Activated CD8-positive, alpha-beta memory T cell treated with anti-CD3 and anti-CD28 coated beads, Interleukin-2, amount 10 ng/mL, durations not matched to agents 7 days and 5 days (primary cell): Measurements from ENCODE around the gene PHC2. TPM values are rescaled to one million over a fixed set of nuclear protein-coding genes. Genes with fewer than 3 reads are reported as not detected.
A peak's percentile ranks its signal among the peaks of the same experiment; 100 is the strongest.

Source experiments
- ATAC-seq: fragments of 150-1000 bp; cut with Tn5 transposase; one replicate; pipeline ENCODE4 v1.10.0; 2021; ENCODE audit warnings: moderate library complexity
- CTCF ChIA-PET: fragments of 350-600 bp; sonication (Branson Sonifier 250); formaldehyde crosslinking; loops from one replicate; lab custom pipeline; 2021; ENCODE audit warnings: antibody characterized with exemption; lab: Charles Lee
- DNase-seq: peaks from one replicate; pipeline ENCODE4 v3.0.0-alpha.2; 2020
- H3K27ac Mint-ChIP-seq: one replicate; pipeline ENCODE4 v1.8.0; 2021; ENCODE audit warnings: mild to moderate bottlenecking, mixed read lengths
- H3K27me3 Mint-ChIP-seq: one replicate; pipeline ENCODE4 v1.8.0; 2021; ENCODE audit warnings: mixed read lengths
- H3K36me3 Mint-ChIP-seq: one replicate; pipeline ENCODE4 v1.8.0; 2021; ENCODE audit warnings: mild to moderate bottlenecking, mixed read lengths
- H3K4me1 Mint-ChIP-seq: one replicate; pipeline ENCODE4 v1.8.0; 2021; ENCODE audit warnings: mixed read lengths
- H3K4me3 Mint-ChIP-seq: one replicate; pipeline ENCODE4 v1.8.0; 2021; ENCODE audit warnings: mild to moderate bottlenecking, moderate library complexity, mixed read lengths
- H3K9me3 Mint-ChIP-seq: one replicate; pipeline ENCODE4 v1.8.0; 2022; ENCODE audit warnings: low read depth, mixed read lengths
- microRNA-seq: library from miRNA; unstranded; fragments of <30 nt; microRNA quantifications from one replicate; pipeline ENCODE4 v1.2.0, GENCODE V29; 2022
- total RNA-seq, 2 experiments: library from RNA; stranded (reverse); gene quantifications; one replicate each; pipeline ENCODE4 v1.2.3, GENCODE V29; 2021

Gene PHC2
- total RNA-seq, 2 experiments from 2014 or later, result 36.4 to 43.0 TPM

- Mint-ChIP-seq H3K27ac (no peak overlapping the region), H3K27me3 (no peaks in the 10 kb centered on the region), H3K4me3 (no peak overlapping the region), H3K36me3 (peaks cover 16% of the 10 kb centered on the region), H3K4me1 (no peaks in the 10 kb centered on the region), H3K9me3 (no peaks in the 10 kb centered on the region)
- DNase-seq (no peak), ATAC-seq (no peak)
- CTCF ChIA-PET, result interaction anchor here (1.5 kb wide), 1 partner anchor 14 kb away, joined by 9 read pairs; no protein-coding TSS in a partner anchor
Observed at GRCh38 chr1:33281554-33282303, 149.2 kb downstream of the PHC2 start.

DNA sequence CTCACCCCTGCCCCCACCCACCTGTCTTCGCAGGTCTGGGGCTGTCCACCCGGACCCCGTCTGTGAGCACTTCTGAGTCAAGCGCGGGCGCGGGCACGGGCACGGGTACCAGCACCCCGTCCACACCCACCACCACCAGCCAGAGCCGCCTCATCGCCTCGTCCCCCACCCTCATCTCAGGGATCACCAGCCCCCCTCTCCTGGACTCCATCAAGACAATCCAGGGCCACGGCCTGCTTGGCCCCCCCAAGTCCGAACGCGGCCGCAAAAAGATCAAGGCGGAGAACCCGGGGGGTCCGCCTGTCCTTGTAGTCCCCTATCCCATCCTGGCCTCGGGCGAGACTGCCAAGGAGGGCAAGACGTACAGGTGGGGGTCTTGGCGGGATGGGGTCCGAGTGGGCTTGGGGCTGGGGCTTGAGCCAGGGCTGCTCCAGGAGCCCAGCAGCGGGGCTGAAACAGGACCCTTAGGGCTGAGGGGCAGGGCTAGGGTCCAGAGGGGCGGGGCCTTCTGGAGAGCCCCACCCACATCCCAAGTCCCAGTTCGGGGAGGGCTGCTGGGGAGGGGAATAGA is 150.7 kb downstream of the PHC2 start:
- CTCF ChIA-PET, result no interaction called here
- Mint-ChIP-seq H3K9me3 (no peaks in the 10 kb centered on the region), H3K36me3 (peaks cover 14% of the 10 kb centered on the region), H3K4me3 (no peak overlapping the region), H3K27ac (no peak overlapping the region), H3K4me1 (no peaks in the 10 kb centered on the region), H3K27me3 (no peaks in the 10 kb centered on the region)
- no peak for ATAC-seq
- DNase-seq, result no peak

- CTCF ChIA-PET, result interaction anchor here (1.4 to 2.2 kb wide), 2 partner anchors 17 to 18 kb away, joined by 3 to 12 read pairs; no protein-coding TSS in a partner anchor
- Mint-ChIP-seq H3K9me3 (no peaks in the 10 kb centered on the region), H3K4me1 (peaks cover 11% of the 10 kb centered on the region), H3K36me3 (peaks cover 14% of the 10 kb centered on the region), H3K27ac (no peak overlapping the region), H3K27me3 (no peaks in the 10 kb centered on the region), H3K4me3 (no peak overlapping the region)
- no peak for DNase-seq
- ATAC-seq, result no peak
Observed at GRCh38 chr1:33277488-33278084, 153.3 kb downstream of the PHC2 start.

DNA sequence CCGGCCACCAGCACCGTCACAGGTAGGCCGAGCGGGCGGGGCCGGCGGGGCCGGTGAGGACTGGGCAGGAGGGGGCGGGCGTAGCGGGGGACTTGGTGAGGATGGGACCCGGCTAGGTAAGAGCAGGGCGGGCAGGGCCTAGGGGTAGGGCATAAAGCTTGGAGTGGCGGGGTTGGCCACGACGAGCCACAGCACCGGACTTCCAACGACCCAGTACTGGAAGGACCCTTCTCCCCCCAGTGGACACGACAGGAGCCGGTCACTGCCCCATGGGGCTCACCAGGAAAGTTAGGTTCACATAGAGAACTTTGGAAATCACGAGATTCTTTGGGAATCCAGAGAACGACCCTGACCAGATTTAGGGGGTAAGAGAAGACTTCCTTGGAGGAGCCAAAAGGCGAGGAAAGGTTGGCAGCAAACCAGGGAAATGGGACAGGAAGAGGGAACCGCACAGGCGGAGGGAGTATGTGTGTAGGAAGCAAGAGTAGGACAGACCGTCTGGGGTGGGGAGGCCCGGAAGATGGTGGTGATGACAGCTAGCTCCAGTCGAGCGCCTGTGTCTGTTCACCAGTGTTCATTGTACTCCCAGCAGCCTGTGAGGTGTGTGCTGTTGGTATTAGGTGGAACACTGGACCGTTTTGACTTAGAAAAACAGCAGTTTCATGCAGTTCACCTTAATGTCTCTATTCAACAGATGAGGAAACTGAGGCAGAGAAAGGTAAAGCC is 154.2 kb downstream of the PHC2 start:
- peaks cover 10% of the 10 kb centered on the region for H3K36me3 Mint-ChIP-seq
- H3K27ac Mint-ChIP-seq, result no peak overlapping the region
- H3K4me1 Mint-ChIP-seq, result peaks cover 14% of the 10 kb centered on the region
- no peaks in the 10 kb centered on the region for H3K9me3 Mint-ChIP-seq
- DNase-seq (no peak), ATAC-seq (no peak)
- H3K27me3 Mint-ChIP-seq, result no peaks in the 10 kb centered on the region
- CTCF ChIA-PET, result interaction anchor here (1.4 kb wide), 1 partner anchor 17 kb away, joined by 3 read pairs; no protein-coding TSS in a partner anchor
- H3K4me3 Mint-ChIP-seq, result no peak overlapping the region

GRCh38 chr1:33275706-33276572 is 155.0 kb downstream of the PHC2 start:
- peaks cover 5% of the 10 kb centered on the region for H3K36me3 Mint-ChIP-seq
- DNase-seq (no peak), ATAC-seq (no peak)
- CTCF ChIA-PET, result interaction anchor here (4.9 kb wide), 1 partner anchor 20 kb away, joined by 19 read pairs; no protein-coding TSS in a partner anchor
- no peaks in the 10 kb centered on the region for H3K27me3 Mint-ChIP-seq
- no peak overlapping the region for H3K4me3 Mint-ChIP-seq
- peaks cover 14% of the 10 kb centered on the region for H3K4me1 Mint-ChIP-seq
- H3K27ac Mint-ChIP-seq, result no peak overlapping the region
- no peaks in the 10 kb centered on the region for H3K9me3 Mint-ChIP-seq

- no peaks in the 10 kb centered on the region for H3K9me3 Mint-ChIP-seq
- ATAC-seq (no peak), DNase-seq (no peak)
- H3K36me3 Mint-ChIP-seq, result peaks cover 3% of the 10 kb centered on the region
- no peak overlapping the region for H3K27ac Mint-ChIP-seq
- H3K4me1 Mint-ChIP-seq, result peaks cover 14% of the 10 kb centered on the region
- no peak overlapping the region for H3K4me3 Mint-ChIP-seq
- no peaks in the 10 kb centered on the region for H3K27me3 Mint-ChIP-seq
- CTCF ChIA-PET, result interaction anchor here (4.9 kb wide), 1 partner anchor 21 kb away, joined by 19 read pairs; no protein-coding TSS in a partner anchor
Observed at GRCh38 chr1:33275195-33275594, 155.7 kb downstream of the PHC2 start.

DNA sequence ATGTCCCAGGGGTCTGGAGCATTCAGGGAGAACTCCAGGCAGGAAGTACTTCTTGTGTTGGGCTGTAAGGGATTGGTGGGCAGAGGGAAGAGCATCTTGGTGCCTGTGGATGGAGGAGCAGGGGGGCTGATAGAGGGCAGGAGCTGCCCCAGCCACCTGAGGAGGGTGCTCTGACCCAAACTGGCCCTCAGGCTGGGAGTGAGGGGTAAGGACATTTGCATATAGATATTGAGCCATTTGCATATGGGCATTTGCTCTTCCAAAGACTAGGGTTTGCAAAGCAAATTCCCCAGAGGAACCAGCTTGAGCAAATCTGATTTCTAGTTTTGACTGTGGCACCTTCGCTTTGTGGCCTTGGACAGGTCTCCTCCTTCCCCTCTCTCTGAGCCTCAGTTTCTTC is 156.4 kb downstream of the PHC2 start:
- no peak for DNase-seq
- ATAC-seq, result no peak
- Mint-ChIP-seq H3K36me3 (peaks cover under 1% of the 10 kb centered on the region), H3K4me3 (no peak overlapping the region), H3K9me3 (no peaks in the 10 kb centered on the region), H3K27me3 (no peaks in the 10 kb centered on the region), H3K4me1 (peaks cover 14% of the 10 kb centered on the region), H3K27ac (no peak overlapping the region)
- CTCF ChIA-PET, result interaction anchor here (4.9 kb wide), 1 partner anchor 22 kb away, joined by 19 read pairs; no protein-coding TSS in a partner anchor

- DNase-seq, result no peak
- no peaks in the 10 kb centered on the region for H3K36me3 Mint-ChIP-seq
- ATAC-seq, result no peak
- no peak overlapping the region for H3K4me3 Mint-ChIP-seq
- no peak overlapping the region for H3K27ac Mint-ChIP-seq
- CTCF ChIA-PET, result interaction anchor here (1.5 to 4.9 kb wide), 2 partner anchors 22 to 108 kb away, joined by 4 to 19 read pairs; no protein-coding TSS in a partner anchor
- H3K9me3 Mint-ChIP-seq, result no peaks in the 10 kb centered on the region
- no peaks in the 10 kb centered on the region for H3K27me3 Mint-ChIP-seq
- H3K4me1 Mint-ChIP-seq, result peaks cover 14% of the 10 kb centered on the region
Observed at GRCh38 chr1:33273961-33274371, 156.9 kb downstream of the PHC2 start.

Small RNA genes lying within 50 kb of the gene (microRNA-seq; reads per million reads assigned to microRNA genes)
- 6.4 reads per million, percentile 18 among the genes with 10 or more reads in this experiment for gene MIR3605

Other genes starting within 250 kb of the PHC2 start
- 10 to 100 TPM in 1 of 2 experiments, 1 to 10 TPM in 1; 9.9 to 13.0 TPM for gene TRIM62, start 249.1 kb downstream of the PHC2 start, total RNA-seq
- gene ZNF362, start 174.6 kb downstream of the PHC2 start, total RNA-seq, result 10 to 100 TPM; 13.7 to 16.5 TPM
- not detected for gene A3GALT2, start 110.0 kb downstream of the PHC2 start, total RNA-seq
- 1 to 10 TPM; 3.3 to 4.0 TPM for gene ZSCAN20, start 41.5 kb upstream of the PHC2 start, total RNA-seq